HG02973 (cell line): Measurements from ENCODE around the gene LGALS7.

Experiments
- ATAC-seq: cut with Tn5 transposase; IDR thresholded peaks from one replicate; pipeline ENCODE4 v1.9.1; 2021; ENCODE audit warnings: moderate library complexity; ENCODE audit not compliant: unreplicated experiment

The LGALS7 gene

DNA sequence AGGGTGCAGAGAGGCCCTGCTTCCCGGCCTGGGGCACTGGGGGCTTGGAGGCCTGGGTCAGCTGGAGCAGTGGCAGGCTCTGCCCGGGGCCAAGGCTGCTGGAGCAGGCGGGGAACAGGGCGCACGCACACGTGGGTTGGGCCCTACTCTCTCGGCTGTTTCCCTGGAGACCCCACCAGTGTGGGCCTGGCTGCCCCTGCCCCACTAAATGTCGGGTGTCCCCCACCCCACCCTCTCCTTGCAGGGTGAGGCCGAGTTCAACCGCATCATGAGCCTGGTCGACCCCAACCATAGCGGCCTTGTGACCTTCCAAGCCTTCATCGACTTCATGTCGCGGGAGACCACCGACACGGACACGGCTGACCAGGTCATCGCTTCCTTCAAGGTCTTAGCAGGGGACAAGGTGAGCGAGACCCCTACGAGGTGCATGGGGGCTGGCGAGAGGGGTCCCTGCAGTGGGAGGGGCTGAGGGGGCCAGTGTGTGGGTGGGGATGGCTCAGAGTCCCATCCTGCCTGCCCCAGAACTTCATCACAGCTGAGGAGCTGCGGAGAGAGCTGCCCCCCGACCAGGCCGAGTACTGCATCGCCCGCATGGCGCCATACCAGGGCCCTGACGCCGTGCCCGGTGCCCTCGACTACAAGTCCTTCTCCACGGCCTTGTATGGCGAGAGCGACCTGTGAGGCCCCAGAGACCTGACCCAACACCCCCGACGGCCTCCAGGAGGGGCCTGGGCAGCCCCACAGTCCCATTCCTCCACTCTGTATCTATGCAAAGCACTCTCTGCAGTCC is 44.4 kb downstream of the LGALS7 start:
- ATAC-seq: no peak

DNA sequence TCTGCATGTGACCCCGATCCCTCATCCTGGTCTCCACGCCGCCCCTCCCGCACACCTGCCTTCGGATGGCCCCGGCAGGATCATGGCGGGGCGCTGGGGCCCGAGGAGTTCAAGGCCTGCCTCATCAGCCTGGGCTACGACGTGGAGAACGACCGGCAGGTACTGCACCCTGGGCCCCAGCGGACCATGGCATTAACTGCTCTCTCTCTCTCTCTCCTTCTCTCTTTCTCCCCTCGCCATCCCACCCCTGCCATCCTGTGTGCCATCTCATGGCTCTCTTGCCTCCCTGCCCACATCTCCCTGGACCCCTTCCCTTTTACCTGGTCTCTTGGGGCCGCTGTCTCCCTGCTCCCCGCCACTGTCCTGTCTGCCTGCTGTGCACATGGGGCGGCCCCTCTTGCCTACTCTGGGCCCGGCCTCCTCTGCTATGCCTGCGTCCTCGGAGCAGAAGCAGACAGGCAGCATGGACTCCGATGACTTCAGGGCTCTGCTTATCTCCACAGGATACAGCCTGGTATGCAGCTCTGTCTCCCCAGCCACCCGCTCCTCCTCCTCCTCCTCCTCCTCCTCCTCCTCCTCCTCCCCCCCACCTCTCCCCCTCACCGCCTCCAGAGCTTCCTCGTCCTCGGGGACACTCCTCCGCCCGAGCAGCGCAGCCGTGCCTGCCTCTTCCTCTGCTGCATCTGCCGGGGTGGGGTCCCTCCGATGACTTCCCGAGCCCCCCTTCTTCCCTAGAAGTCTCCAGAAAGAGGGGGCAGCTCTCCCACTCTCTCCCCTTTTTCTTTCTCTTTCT is 45.3 kb downstream of the LGALS7 start:
- ATAC-seq: no peak

DNA sequence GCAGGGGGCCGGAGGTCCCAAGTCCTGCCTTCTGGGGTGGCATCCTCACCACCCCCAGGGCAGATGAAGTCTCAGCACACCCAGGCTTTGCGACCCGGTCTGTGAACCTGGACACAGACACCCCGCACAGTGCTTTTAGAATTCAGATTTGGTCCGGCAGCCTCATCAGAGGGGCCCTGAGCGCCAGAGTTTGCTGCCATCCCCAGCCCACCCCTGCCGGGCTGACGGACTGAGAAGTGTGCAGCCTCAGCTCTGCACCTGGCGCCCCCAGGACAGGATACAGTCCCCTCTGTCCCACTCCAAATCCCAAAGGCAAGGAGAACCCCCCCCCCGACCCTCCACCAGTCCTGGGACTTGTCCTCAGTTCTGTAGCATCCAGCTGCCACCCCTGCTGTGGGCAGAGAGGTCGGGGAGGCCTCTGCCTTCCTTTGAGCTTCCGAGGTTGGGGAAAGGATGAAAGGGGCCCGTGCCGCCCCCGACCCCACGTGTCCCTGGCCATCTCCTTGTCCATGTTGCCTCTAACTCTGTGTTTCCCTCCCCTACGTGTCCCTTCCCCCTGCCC is 45.9 kb downstream of the LGALS7 start:
- no peak for ATAC-seq

DNA sequence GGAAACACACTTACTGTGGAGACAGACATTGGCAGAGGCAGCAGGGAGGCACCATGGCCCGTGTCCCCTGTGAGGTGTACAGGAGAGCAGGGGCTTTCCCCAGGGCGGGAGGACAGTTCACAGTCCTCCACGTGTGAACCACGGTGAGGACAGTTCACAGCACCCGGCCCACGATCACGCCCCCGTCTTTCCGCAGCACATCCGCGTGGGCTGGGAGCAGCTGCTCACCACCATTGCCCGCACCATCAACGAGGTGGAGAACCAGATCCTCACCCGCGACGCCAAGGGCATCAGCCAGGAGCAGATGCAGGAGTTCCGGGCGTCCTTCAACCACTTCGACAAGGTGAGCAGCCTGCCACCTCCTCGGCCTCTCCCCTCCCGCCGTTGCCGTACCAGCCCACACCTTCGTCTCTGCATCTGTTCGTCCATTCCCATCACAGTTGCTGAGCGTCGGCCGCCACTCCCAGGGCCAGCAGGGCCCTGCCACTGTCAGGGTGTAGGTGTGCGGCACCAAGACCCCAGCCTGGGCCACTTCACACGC is 46.5 kb downstream of the LGALS7 start:
- ATAC-seq: no peak

DNA sequence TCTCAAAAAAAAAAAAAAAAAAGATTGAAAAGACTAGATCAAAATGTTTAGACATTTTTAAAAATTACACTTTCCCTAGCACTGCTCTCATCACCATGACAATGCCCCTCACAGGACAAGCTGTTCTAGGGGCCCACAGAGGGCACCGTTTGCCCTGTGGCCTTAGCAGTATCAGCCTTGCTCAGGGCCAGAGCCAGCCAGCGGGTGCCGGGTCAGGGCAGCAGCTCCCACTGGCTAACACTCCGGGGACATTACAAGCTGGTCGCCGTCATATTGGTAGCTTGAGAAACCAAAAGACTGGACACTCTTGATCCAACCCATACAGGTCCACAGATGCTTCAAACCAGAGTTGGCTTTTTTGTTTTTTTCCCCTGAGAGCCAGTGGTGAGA is 47.0 kb downstream of the LGALS7 start:
- no peak for ATAC-seq

DNA sequence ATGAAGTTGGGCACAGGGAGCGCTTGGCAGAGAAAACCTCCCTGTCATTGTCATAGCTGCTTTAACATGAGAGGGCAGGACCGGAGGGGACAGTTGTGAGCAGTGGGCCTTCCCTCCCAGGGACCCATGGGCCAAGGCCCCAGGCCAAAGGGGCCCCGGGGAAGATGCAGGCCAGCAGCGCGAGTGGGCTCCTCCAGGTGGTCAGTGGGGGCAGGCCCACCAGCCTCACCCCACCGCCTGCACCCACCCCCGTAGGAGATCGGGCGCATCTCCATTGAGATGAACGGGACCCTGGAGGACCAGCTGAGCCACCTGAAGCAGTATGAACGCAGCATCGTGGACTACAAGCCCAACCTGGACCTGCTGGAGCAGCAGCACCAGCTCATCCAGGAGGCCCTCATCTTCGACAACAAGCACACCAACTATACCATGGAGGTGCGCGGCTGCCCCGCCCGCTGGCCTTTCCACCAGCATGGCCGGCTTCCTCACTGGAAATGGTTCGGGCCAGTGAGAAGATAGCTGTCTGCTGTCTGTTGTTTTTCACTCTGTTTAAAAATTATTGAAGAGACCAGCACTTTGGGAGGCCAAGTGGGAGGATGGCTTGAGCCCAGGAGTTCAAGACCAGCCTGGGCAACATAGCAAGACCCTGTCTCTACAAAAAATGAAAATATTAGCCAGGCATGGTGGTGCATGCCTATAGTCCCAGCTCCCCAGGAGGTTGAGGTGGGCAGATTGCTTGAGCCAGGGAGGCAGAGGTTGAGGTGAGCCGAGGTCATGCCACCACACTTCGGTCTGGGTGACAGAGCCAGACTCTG is 47.6 kb downstream of the LGALS7 start:
- no peak for ATAC-seq

DNA sequence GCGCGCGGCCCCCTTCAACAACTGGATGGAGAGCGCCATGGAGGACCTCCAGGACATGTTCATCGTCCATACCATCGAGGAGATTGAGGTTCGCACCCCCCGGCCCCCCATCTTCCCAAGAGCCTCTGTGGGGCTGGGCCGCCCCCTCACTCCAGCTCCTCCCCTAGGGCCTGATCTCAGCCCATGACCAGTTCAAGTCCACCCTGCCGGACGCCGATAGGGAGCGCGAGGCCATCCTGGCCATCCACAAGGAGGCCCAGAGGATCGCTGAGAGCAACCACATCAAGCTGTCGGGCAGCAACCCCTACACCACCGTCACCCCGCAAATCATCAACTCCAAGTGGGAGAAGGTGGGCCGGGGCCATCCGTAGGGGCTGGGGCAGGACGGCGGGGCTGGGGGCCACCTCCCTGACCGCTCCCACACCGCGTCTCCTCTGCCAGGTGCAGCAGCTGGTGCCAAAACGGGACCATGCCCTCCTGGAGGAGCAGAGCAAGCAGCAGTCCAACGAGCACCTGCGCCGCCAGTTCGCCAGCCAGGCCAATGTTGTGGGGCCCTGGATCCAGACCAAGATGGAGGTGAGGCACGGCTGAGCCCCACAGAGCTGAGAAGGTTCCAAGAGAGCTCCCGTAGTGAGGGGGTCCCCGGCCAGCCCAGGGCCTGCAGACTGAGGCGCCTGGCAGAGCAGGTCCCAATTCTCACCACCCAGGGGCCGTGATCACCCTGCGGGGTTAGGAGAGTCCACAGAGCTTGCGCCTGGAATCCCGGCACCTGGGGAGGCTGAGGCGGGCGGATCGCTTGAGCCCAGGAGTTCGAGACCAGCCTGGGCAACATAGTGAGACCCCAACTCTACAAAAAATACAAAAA is 49.1 kb downstream of the LGALS7 start:
- ATAC-seq: no peak

DNA sequence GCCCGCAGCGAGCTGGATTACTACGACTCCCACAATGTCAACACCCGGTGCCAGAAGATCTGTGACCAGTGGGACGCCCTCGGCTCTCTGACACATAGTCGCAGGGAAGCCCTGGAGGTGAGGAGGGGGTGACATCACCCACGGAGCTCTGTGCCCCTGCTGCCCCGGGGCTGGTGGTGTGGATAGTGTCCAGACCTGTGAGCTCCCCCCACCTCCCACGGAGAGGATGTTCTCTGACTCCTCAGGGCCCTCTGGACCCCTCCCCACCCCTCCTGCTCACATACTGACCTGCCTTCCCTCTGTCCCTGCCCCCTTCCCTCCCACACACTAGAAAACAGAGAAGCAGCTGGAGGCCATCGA is 49.7 kb downstream of the LGALS7 start:
- no peak for ATAC-seq

DNA sequence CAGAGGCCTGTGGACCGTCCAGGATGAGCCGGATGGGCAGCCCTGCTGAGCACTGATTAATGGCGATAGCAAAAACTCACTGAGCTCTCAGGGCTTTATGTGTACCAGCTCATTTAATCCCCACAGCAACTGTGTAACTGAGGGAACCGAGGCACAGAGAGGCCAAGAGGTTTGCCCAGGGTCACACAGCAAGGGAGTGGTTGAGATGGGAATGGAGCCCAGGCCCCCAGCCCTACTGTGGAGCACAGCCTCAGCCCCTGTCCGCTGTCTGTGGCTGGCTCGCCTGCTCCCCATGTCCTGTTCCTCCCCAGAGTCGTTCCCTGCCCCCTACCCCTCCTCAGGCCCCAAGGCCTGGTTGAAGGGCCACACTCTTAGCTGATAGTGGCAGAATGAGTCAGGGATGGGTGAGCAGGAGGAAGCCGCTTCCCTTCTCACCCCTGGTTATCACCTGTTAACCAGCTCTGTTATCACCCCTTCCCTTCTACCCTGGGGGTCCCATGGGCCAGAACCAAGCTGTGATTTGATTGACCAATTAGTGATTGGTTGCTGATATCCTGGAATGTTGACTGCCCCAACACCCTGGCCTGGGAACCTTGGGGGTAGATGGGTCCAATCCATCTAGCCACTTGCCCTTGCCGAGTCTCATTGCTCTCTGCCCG is 50.2 kb downstream of the LGALS7 start:
- ATAC-seq: no peak

DNA sequence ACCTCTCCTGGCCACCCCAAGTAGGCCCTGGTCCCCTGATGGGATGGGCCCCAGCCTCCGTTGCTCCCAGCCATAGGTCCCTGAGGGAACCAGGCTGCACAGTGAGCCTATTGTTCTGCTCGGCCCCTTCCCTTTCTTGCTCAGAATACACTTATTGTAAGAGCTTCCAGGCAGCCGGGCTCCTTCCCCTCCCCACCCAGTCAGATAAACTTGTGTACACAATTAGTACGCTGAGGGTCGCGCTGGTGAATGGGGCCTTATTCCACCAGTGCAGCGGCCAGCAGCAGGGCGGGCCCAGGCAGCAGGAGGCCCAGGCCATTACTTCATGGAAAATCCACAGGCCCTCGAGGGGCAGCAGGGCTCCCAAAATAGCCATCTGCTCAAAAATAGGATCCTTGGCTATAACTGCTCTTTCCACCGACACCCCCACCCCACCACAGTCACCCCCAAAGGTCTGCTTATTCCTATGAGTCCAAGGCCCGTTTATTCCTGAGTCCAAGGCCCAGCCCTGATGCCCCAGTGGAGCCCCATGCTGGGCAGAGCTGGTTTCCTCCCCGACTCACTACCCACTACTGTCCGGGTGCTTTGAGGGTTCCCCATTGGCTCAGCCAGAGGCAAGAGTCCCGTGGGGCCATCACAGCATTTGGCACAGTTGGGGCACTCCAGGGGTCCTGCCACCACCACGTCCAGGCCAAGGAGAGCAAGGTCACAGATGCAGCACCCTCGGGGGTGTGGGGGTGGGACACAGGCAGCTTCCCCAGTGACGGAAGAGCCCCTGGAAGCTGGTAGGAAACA is 51.1 kb downstream of the LGALS7 start:
- ATAC-seq: no peak

DNA sequence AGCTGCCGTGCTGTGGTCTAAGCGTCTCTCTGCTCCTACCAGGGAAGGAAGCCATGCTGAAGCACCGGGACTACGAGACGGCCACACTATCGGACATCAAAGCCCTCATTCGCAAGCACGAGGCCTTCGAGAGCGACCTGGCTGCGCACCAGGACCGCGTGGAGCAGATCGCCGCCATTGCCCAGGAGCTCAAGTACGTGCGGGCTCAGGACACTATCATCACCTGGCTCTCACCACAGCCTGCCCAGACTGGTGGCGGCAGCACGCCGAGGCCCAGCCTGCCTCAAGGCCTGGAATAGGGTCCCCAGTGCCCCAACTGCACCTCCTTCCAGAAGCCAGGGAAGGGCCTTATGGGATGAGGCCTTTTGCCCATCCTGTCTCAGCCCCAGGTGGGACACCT is 51.8 kb downstream of the LGALS7 start:
- ATAC-seq: no peak
